OCI-LY1 (cell line): Measurements from ENCODE around the gene RAD51B.

Source experiments
- EZH2 ChIP-seq: fragments of 200-600 bp; sonication (generic), shearing (Covaris generic); IDR thresholded peaks from 2 replicates; pipeline ENCODE4 v1.8.0; 2017; ENCODE audit warnings: borderline replicate concordance, mixed run types, mild to moderate bottlenecking, antibody characterized with exemption, low read length, moderate library complexity, mixed read lengths
- TF ChIP-seq, protein P1 (sequence below): fragments of 200-600 bp; sonication (generic), shearing (Covaris generic); IDR thresholded peaks from 2 replicates; pipeline ENCODE4 v1.5.1; 2017; ENCODE audit warnings: mild to moderate bottlenecking, antibody characterized with exemption, low read length, moderate library complexity, mixed read lengths

DNA sequence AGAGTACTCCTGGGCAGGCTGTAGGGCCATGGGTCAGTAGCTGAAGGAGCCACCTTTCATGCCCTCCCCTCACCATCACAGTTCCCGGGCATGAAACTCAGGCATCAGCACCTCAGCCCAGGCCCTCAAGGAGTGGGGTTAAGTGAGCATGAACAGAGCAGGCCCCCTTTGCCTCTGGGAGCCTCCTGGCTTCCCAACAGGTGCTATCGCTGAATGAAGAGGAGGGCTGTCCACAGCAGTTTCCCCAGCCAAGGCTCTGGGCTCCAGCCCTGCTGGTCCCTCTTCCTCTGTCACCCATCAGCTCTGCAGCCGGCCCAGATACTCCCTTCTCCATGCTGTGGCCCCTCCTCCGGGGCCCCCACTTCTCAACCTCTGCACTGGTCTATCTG lies 789.0 kb downstream of the RAD51B start:
- no peak for TF ChIP-seq EZH2
- TF ChIP-seq, protein P1, sequence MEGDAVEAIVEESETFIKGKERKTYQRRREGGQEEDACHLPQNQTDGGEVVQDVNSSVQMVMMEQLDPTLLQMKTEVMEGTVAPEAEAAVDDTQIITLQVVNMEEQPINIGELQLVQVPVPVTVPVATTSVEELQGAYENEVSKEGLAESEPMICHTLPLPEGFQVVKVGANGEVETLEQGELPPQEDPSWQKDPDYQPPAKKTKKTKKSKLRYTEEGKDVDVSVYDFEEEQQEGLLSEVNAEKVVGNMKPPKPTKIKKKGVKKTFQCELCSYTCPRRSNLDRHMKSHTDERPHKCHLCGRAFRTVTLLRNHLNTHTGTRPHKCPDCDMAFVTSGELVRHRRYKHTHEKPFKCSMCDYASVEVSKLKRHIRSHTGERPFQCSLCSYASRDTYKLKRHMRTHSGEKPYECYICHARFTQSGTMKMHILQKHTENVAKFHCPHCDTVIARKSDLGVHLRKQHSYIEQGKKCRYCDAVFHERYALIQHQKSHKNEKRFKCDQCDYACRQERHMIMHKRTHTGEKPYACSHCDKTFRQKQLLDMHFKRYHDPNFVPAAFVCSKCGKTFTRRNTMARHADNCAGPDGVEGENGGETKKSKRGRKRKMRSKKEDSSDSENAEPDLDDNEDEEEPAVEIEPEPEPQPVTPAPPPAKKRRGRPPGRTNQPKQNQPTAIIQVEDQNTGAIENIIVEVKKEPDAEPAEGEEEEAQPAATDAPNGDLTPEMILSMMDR = no peak
